ENCODE measurements around the gene SPACA9.

DNA sequence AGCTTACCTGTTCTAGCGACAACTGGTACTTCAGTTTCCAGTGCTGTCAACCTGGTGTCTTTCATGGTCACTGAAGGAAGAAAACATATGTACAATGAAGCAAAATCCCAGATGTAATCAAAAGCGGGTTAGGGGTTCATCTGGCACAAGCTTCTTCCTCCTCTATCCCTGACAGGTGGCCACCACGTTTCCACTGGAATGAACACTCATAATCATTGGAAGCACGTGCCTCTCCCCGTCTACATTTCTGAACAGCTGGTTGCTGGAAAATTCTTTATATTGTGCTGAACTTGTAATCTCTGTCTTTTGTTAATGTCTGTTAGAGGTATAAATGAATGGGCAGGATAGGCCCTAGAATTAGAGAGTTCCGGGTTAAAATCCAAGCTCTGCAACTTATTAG is 56.3 kb downstream of the SPACA9 start:
- TF ChIP-seq EP300 (IDR thresholded peaks at IDR 0.05): no peak
- no peak for TF ChIP-seq POLR2A (IDR thresholded peaks at IDR 0.05)

Measured in suprapubic skin (tissue), 2 donors.